ENCODE measurements around the gene NR5A1. TPM values are rescaled to one million over a fixed set of nuclear protein-coding genes. Genes with fewer than 3 reads are reported as not detected.

Gene NR5A1
- total RNA-seq, 1 donor from 2014 or later, result 0.12 TPM

GRCh38 chr9:124505006-124505900, 1.9 kb downstream of the NR5A1 start:
- peaks cover 52% of the 10 kb centered on the region for H3K27me3 Mint-ChIP-seq
- peak overlapping the region; percentile 67 for H3K4me3 Mint-ChIP-seq
- no peaks in the 10 kb centered on the region for H3K9me3 Mint-ChIP-seq
- H3K27ac Mint-ChIP-seq, result no peak overlapping the region
- no peak for DNase-seq (ENCODE audit: extremely low spot score, unreplicated experiment)
- TF ChIP-seq CTCF (conservative IDR thresholded peaks at IDR 0.05), result no peak
- H3K4me1 Mint-ChIP-seq (ENCODE audit: unreplicated experiment), result peaks cover 4% of the 10 kb centered on the region
- no peaks in the 10 kb centered on the region for H3K36me3 Mint-ChIP-seq

DNA sequence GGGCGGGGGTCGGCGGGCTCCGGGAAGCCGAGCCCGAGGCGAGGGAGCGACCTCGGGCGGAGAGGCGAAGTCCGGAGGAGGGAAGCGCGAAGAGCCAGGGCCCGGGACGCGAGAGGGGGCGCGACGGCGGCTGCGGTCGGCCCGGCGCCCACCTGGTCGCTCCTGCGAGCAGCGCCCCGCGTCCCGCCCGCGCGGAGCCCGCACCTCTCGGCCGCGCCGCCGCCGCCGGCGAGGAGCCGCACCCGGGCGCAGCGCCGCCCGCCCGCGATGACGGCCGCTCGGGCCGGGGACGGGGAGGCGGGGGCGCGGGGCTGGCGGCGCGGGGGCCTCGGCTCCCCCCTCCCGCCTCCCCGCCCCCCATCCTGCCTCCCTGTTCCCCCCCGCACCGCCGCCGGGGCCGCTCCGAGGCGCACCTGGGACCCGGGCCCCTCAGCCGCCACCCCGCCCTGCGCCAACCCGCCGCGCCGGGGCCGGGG, 2.6 kb downstream of the NR5A1 start:
- peaks cover 56% of the 10 kb centered on the region for H3K27me3 Mint-ChIP-seq
- H3K4me1 Mint-ChIP-seq (ENCODE audit: unreplicated experiment), result peaks cover 4% of the 10 kb centered on the region
- no peak for TF ChIP-seq CTCF (conservative IDR thresholded peaks at IDR 0.05)
- no peak overlapping the region for H3K27ac Mint-ChIP-seq
- no peak for DNase-seq (ENCODE audit: extremely low spot score, unreplicated experiment)
- H3K4me3 Mint-ChIP-seq, result no peak overlapping the region
- H3K36me3 Mint-ChIP-seq, result no peaks in the 10 kb centered on the region
- H3K9me3 Mint-ChIP-seq, result no peaks in the 10 kb centered on the region

DNA sequence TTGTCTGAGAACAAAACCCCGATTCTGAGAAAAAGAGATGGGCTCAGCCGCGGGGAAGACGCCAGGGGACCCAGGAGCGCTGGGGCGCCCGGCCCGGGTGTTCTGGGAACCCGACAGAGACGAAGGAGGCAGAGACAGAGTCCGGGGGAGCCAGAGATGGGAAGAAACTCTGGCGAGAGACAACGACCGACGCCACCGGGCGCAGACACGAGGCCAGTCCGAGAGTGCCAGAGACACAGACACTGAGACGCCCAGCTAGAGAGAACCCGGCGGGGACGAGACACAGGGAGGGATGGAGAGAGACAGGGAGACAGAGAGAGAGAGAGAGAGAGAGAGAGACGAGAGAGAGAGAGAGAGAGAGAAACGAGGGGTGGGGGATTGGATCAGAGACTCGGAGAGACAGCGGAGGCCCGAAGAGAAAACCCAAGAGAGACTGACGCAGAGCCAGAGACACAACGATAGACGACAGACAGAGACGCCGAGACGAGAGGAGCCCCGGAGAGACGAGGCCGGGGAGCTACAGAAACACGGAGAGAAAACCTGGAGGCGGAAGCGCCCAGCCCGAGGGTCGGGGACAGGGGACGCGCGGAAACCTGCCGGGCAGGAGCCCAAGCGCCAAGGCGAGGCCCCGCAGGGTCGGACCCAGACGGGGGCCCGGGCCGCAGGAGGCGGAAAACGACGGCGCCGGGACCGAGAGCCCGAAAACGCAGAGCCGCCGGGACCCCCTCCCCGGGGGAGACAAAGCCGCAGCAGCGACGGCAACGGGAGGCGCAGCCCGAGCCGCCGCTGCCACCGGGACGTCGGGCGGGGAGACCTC, 3.3 kb downstream of the NR5A1 start:
- H3K9me3 Mint-ChIP-seq, result no peaks in the 10 kb centered on the region
- no peak overlapping the region for H3K27ac Mint-ChIP-seq
- H3K36me3 Mint-ChIP-seq, result no peaks in the 10 kb centered on the region
- no peak for DNase-seq (ENCODE audit: extremely low spot score, unreplicated experiment)
- H3K4me3 Mint-ChIP-seq, result peak overlapping the region; percentile 84
- peaks cover 61% of the 10 kb centered on the region for H3K27me3 Mint-ChIP-seq
- peaks cover 4% of the 10 kb centered on the region for H3K4me1 Mint-ChIP-seq (ENCODE audit: unreplicated experiment)
- TF ChIP-seq CTCF (conservative IDR thresholded peaks at IDR 0.05), result no peak

DNA sequence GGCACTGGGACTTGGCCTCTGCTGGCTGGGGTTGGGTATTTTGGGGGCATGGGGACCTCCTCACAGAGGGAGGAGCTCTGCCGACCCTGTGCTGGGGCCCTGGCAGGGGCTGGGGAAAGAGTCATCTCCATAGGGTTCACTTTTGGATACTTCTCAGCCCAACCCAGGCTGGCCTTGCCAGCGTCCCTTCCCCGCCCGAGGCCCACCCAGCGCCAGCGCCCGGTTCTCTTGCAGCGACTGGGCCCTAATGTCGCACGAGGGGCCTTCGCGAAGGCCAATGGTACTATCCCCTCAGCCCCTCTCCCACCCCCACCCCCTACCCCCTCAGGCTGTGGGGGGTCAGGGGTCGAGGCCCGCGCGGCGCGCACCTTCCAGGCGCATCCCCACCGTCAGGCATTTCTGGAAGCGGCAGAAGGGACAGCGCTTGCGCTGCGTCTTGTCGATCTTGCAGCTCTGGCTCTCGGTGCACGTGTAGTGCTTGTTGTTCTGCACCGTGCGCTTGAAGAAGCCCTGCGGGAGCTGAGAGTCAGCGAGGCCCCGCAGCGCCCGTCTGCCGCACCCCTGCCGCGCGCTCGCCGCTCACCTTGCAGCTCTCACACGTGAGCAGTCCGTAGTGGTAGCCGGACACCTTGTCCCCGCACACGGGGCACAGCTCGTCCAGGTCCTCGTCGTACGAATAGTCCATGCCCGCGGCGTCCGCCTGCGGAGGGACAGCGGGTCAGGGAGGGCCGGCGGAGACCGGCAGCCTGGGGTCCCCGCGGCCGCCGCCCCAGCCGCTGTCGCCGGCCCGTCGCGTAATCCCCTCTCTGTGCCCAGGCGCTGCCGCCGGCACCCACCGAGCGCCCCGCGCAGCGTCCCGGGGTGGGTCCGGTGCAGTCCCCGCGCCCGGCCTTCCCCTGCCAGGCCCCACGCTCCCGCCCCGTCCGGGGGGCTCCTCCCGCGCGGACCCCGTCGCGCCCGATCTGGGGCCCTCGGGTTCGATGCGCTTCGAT, 4.2 kb downstream of the NR5A1 start:
- Mint-ChIP-seq H3K27ac (peak overlapping the region; percentile 41), H3K36me3 (no peaks in the 10 kb centered on the region), H3K4me3 (peak overlapping the region; percentile 65), H3K27me3 (peaks cover 64% of the 10 kb centered on the region), H3K4me1 (ENCODE audit: unreplicated experiment) (peaks cover 4% of the 10 kb centered on the region), H3K9me3 (no peaks in the 10 kb centered on the region)
- no peak for DNase-seq (ENCODE audit: extremely low spot score, unreplicated experiment)
- no peak for TF ChIP-seq CTCF (conservative IDR thresholded peaks at IDR 0.05)
